SU-DHL-6 (cell line): ENCODE results near the gene KYNU.

ENCODE experiments used
- H2AFZ ChIP-seq: fragments of 200-600 bp; sonication (generic); 2 replicates; pipeline ENCODE4 v1.6.1; 2014; ENCODE audit warnings: low read depth, mild to moderate bottlenecking, moderate library complexity, mixed read lengths, antibody characterized with exemption, low read length; ENCODE audit not compliant: severe bottlenecking
- H3F3A ChIP-seq: fragments of 200-600 bp; shearing (Covaris generic); 2 replicates; pipeline ENCODE4 v1.6.0; 2016; ENCODE audit warnings: antibody characterized with exemption, mild to moderate bottlenecking; ENCODE audit not compliant: insufficient read depth
- H3K27ac ChIP-seq: fragments of 200-600 bp; sonication (generic); 2 replicates; pipeline ENCODE4 v1.5.1; 2016; ENCODE audit warnings: low read depth, mild to moderate bottlenecking, low read length, moderate library complexity, mixed read lengths
- H3K27me3 ChIP-seq: fragments of 200-600 bp; sonication (generic), shearing (Covaris generic); 2 replicates; pipeline ENCODE4 v1.6.0; 2014; ENCODE audit warnings: mild to moderate bottlenecking, low read length
- H3K36me3 ChIP-seq: fragments of 200-600 bp; sonication (generic); 2 replicates; pipeline ENCODE4 v1.6.1; 2014; ENCODE audit warnings: mild to moderate bottlenecking, low read length, mixed read lengths
- H3K4me2 ChIP-seq: fragments of 300-600, 200-600 bp; shearing (Covaris generic), sonication (generic); 2 replicates; pipeline ENCODE4 v1.6.0; 2014; ENCODE audit warnings: low read length, low read depth, mild to moderate bottlenecking; ENCODE audit not compliant: poor library complexity, severe bottlenecking
- H3K4me3 ChIP-seq: fragments of 200-600 bp; sonication (generic); 2 replicates; pipeline ENCODE4 v1.5.1; 2014; ENCODE audit warnings: antibody characterized with exemption, low read length, mild to moderate bottlenecking, mixed read lengths; ENCODE audit not compliant: insufficient read depth, poor library complexity, severe bottlenecking
- H3K79me2 ChIP-seq: fragments of 200-600 bp; sonication (generic); 2 replicates; pipeline ENCODE4 v1.6.1; 2014; ENCODE audit warnings: mild to moderate bottlenecking, low read length, moderate library complexity; ENCODE audit not compliant: insufficient read depth
- H3K9ac ChIP-seq: fragments of 200-600 bp; sonication (generic); 2 replicates; pipeline ENCODE4 v1.7.0; 2014; ENCODE audit warnings: mild to moderate bottlenecking, low read length
- H3K9me2 ChIP-seq: fragments of 200-600 bp; sonication (generic); replicated peaks from 2 replicates; pipeline ENCODE4 v1.6.1; 2014; ENCODE audit warnings: low read length; ENCODE audit not compliant: insufficient read depth
- H3K9me3 ChIP-seq: fragments of 200-600 bp; sonication (generic); 2 replicates; pipeline ENCODE4 v1.6.1; 2014; ENCODE audit warnings: low read length, mixed read lengths; ENCODE audit not compliant: insufficient read depth
- H4K20me1 ChIP-seq: fragments of 200-600 bp; sonication (generic); 2 replicates; pipeline ENCODE4 v1.6.1; 2014; ENCODE audit warnings: low read depth, mild to moderate bottlenecking, antibody characterized with exemption, low read length, moderate library complexity, mixed read lengths
- EZH2phosphoT487 ChIP-seq: fragments of 200-600 bp; sonication (generic), shearing (Covaris generic); conservative IDR thresholded peaks from 2 replicates; pipeline ENCODE4 v1.6.1; 2018; ENCODE audit warnings: mild to moderate bottlenecking, antibody characterized with exemption, low read length, moderate library complexity, mixed read lengths
- TF ChIP-seq, protein P1 (sequence below): fragments of 200-600 bp; sonication (generic); IDR thresholded peaks from one replicate; pipeline ENCODE4 v1.5.1; 2017; ENCODE audit warnings: antibody characterized with exemption, mild to moderate bottlenecking, low read length, moderate library complexity; ENCODE audit not compliant: insufficient read depth, poor library complexity, severe bottlenecking

Gene KYNU

DNA sequence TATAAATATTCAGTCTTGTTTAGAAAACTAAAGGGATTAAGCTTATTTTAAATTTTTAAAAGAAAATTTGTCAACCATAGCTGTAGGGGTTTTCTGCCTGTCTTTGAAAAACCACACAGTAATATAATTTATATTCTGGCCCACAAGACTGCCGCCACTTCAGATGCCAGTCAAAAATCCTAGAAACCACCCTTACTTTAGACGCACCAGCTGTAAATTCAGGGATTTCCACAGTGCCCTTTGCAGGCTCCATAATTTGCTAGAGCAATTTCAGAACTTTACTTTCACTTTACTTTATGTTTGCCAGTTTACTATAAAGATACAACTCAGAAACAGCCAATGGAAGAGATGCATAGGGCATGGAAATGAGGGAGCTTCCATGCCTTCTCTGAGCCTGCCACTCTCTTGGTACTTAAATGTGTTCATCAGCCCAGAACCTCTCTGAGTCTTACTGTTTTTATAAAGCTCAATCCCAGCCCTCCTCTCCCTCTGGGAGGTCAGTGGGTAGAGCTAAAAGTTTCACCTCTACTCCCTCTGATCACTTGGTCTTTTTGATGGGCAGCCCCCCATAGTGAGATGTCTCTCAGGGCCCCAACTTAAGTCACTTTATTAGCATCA lies 63.3 kb downstream of the KYNU start:
- Histone ChIP-seq H3K27ac (no peak overlapping the region), H3K4me2 (no peak overlapping the region), H3K9me3 (no peaks in the 10 kb centered on the region), H2AFZ (no peak overlapping the region), H3F3A (no peaks in the 10 kb centered on the region), H3K79me2 (no peaks in the 10 kb centered on the region), H3K9ac (no peak overlapping the region), H4K20me1 (no peaks in the 10 kb centered on the region), H3K36me3 (no peaks in the 10 kb centered on the region), H3K4me3 (no peak overlapping the region), H3K27me3 (no peaks in the 10 kb centered on the region), H3K9me2 (no peaks in the 10 kb centered on the region)
- TF ChIP-seq, protein P1, sequence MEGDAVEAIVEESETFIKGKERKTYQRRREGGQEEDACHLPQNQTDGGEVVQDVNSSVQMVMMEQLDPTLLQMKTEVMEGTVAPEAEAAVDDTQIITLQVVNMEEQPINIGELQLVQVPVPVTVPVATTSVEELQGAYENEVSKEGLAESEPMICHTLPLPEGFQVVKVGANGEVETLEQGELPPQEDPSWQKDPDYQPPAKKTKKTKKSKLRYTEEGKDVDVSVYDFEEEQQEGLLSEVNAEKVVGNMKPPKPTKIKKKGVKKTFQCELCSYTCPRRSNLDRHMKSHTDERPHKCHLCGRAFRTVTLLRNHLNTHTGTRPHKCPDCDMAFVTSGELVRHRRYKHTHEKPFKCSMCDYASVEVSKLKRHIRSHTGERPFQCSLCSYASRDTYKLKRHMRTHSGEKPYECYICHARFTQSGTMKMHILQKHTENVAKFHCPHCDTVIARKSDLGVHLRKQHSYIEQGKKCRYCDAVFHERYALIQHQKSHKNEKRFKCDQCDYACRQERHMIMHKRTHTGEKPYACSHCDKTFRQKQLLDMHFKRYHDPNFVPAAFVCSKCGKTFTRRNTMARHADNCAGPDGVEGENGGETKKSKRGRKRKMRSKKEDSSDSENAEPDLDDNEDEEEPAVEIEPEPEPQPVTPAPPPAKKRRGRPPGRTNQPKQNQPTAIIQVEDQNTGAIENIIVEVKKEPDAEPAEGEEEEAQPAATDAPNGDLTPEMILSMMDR, result no peak
- TF ChIP-seq EZH2phosphoT487, result no peak

DNA sequence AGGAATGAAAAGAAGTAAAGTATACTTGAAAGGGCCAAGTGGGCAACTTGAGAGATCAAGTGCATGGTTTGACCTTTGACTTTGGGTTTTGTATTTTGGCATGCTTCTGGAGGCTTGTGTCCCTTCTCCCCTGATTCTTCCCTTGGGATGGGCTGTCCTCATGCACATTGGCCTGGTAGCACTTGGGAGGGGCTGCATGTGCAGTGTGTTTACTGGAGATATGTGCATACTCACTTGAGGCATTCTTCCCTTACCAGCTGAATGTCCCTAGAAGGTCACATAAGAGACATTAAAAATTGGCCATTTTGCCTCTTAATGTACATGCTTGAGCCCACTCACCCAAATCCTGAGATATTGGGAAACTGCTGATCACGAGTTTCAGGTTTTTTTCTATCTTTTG lies 65.2 kb downstream of the KYNU start:
- no peak overlapping the region for H3K4me2 ChIP-seq

DNA sequence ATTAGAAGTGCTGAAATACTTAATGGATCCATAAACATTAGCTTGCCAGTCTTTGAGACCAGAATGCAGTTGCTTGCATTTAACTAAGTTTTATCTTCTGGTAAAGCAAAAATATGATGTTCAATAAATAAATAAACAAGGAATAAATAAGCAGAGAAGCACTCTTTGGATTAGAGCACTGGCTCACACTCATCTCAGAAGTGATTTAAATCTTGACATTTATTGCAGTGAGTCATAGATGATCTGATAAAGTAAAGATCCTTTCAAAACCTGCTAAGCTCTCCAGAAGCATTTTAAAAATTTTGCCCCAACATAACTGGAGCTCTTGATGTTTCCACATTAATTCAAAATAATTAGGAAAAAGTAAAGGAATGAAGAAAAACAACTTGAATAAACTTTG lies 66.8 kb downstream of the KYNU start:
- Histone ChIP-seq H3K36me3 (no peaks in the 10 kb centered on the region), H3K27me3 (no peaks in the 10 kb centered on the region), H3K79me2 (no peaks in the 10 kb centered on the region), H3K9me3 (no peaks in the 10 kb centered on the region), H2AFZ (no peak overlapping the region), H4K20me1 (no peaks in the 10 kb centered on the region), H3F3A (no peaks in the 10 kb centered on the region), H3K27ac (no peak overlapping the region), H3K4me3 (no peak overlapping the region), H3K9me2 (no peaks in the 10 kb centered on the region), H3K9ac (no peak overlapping the region), H3K4me2 (no peak overlapping the region)
- TF ChIP-seq, protein P1, result no peak
- no peak for TF ChIP-seq EZH2phosphoT487

More for the DNA sequence above, 65.2 kb downstream of the KYNU start:
- no peaks in the 10 kb centered on the region for H3K9me2 ChIP-seq
- no peak overlapping the region for H3K9ac ChIP-seq
- H3K27ac ChIP-seq, result no peak overlapping the region
- H3K27me3 ChIP-seq, result no peaks in the 10 kb centered on the region
- no peaks in the 10 kb centered on the region for H4K20me1 ChIP-seq
- no peaks in the 10 kb centered on the region for H3K36me3 ChIP-seq
- no peak overlapping the region for H2AFZ ChIP-seq
- no peak overlapping the region for H3K4me3 ChIP-seq
- no peaks in the 10 kb centered on the region for H3K9me3 ChIP-seq
- TF ChIP-seq, protein P1, result no peak
- no peak for TF ChIP-seq EZH2phosphoT487
- no peaks in the 10 kb centered on the region for H3F3A ChIP-seq
- no peaks in the 10 kb centered on the region for H3K79me2 ChIP-seq
